D721Med (cell line): ENCODE data around the gene PACRG.

Source experiments
- DNase-seq: peaks from one replicate; pipeline ENCODE4 v3.0.0; 2011; ENCODE audit warnings: low spot score; ENCODE audit not compliant: insufficient read length
- FAIRE-seq: peaks from 2 replicates; lab custom pipeline; 2011; peaks lifted over from hg19 to GRCh38; lab: Jason Lieb, UNC
- CTCF ChIP-seq: IDR thresholded peaks from 2 replicates; pipeline ENCODE4 v1.5.1; 2012; ENCODE audit warnings: mild to moderate bottlenecking, control low read depth; ENCODE audit not compliant: insufficient read depth; ENCODE audit errors: missing control alignments

PACRG gene

GRCh38 chr6:162999575-163000285 lies 272.0 kb downstream of the PACRG start:
- DNase-seq (no peak), FAIRE-seq (no peak)
- TF ChIP-seq CTCF: no peak

DNA sequence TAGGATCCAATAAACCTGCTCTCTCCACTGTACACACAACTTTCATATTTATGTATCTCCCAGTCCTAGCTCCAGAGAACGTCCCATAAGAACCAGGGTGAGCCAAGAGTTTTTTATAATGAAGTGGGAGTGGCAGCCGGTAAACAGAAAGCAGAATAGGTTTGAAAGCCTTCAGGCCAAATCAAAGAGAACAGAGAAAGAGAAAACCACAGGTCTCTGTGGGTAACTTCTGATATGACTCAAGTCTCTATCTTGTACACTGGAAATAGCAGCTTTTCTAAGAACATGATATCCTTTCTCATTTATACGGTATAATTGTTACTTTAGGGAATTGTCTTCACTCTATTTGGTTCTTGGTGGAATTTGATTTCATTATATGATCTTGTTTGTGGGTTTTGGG lies 273.6 kb downstream of the PACRG start:
- FAIRE-seq (no peak), DNase-seq (no peak)
- no peak for TF ChIP-seq CTCF

DNA sequence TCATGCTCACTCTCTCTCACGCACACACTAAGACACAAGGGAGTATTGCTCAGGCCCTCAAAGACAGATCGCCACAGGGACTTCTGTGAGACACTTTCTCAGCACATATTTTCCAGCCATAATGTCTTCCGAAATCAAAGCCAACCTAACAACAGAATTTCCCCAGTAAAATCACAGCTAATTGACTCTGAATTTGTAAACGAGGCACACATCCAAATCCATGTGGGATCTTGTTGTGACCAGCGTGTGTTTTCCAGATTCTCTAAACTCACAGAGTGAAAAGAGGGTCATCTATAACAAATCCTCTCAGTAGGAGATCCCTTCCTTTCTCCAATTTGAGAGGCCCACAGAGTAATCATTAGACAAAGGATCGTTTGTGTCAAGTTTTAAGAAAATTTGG lies 280.4 kb downstream of the PACRG start:
- TF ChIP-seq CTCF: no peak
- DNase-seq (no peak), FAIRE-seq (no peak)

DNA sequence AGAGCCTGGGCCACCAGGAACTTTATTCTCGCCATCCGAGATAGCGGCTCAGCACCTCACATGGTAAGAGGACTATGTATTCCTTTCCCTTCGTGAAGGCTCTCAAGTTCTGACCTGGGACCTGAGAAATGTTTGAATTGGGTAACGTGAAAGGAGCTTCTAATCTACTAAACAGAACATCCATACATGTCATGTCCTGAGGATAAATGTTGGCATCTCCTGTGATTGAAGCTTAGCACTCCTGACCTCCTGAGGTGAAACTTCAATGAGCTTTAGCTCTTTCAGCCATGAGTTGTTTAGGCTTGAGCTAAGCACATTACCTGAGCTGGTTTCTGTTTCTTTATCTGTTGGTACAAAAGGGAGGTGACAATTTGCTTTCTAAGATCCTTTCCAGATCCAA lies 280.9 kb downstream of the PACRG start:
- DNase-seq (no peak), FAIRE-seq (no peak)
- no peak for TF ChIP-seq CTCF

GRCh38 chr6:163010145-163010544 lies 282.4 kb downstream of the PACRG start:
- FAIRE-seq (no peak), DNase-seq (no peak)
- no peak for TF ChIP-seq CTCF

- FAIRE-seq (no peak), DNase-seq (no peak)
- TF ChIP-seq CTCF: no peak
Measured at GRCh38 chr6:163014736-163015135, 287.0 kb downstream of the PACRG start.

- no peak for TF ChIP-seq CTCF
- no peak for DNase-seq
- no peak for FAIRE-seq
Measured at GRCh38 chr6:163017801-163018200, 290.0 kb downstream of the PACRG start.
